ENCODE measurements around the gene AOPEP.

The AOPEP gene

DNA sequence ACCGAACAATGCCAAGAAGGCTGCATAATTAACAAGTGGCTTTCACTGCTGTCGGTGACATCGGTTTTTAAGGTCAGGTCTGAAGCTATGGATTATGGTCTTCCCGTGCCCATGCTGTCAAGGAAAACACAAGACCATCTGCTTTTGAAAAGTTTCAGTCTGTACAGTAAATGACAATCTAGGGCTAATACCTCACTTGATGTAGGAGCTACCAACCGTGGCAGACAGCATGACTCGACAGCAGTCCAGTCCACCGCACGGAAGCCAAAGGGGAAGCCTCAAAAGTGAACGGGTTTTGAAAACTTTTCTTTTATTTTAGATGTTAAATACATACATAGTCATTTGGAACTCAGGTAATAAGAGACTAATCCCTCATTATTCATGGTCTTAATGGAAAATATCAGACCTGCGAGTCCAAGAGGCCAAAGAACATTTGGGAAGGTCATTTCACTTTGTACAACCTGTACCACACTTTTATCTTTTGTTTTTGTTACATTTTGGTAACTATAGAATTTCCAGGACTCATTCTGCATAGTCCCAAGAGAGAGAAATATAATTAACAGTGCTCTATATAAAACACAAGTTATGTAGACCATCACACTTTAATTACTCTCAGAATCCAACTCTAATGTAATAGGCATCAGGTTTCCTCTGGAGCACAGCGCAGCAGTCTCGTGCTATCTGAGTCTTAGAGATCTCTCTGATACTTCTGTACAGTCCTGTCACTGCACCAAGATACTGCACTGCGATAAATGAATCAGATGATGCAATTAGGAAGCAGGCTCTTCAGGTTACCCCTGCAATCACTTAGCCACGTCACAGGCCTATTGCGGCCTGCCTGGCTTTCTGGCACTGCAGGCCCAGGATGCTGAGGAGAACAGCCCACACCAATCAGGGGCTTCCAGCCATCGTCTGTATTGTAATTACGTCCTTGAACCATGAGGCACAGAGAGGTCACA is 406.1 kb downstream of the AOPEP start:
- Histone ChIP-seq H3K9ac (ENCODE audit: low read length) (no peak overlapping the region), H3K9me2 (ENCODE audit: low read depth, low read length) (no peaks in the 10 kb centered on the region), H3K36me3 (ENCODE audit: insufficient read depth, low read length) (no peaks in the 10 kb centered on the region), H3K4me1 (ENCODE audit: insufficient read depth, low read length, severe bottlenecking) (peaks cover 3% of the 10 kb centered on the region), H3K4me3 (ENCODE audit: low read depth, low read length, poor library complexity, severe bottlenecking) (no peak overlapping the region), H3K4me2 (ENCODE audit: low read length) (no peak overlapping the region), H3K9me3 (ENCODE audit: low read length) (no peaks in the 10 kb centered on the region), H3K27ac (ENCODE audit: low read depth, low read length, poor library complexity, severe bottlenecking) (no peak overlapping the region), H4K20me1 (ENCODE audit: insufficient read depth, low read length) (no peaks in the 10 kb centered on the region), H3K79me2 (ENCODE audit: insufficient read depth, low read length) (no peaks in the 10 kb centered on the region), H3F3A (ENCODE audit: insufficient read depth, low read length) (no peaks in the 10 kb centered on the region; the same call in 1 of the 2 replicates), H3K27me3 (ENCODE audit: insufficient read depth, low read length) (no peaks in the 10 kb centered on the region), H2AFZ (ENCODE audit: low read length) (no peak overlapping the region)
- TF ChIP-seq, protein P1, sequence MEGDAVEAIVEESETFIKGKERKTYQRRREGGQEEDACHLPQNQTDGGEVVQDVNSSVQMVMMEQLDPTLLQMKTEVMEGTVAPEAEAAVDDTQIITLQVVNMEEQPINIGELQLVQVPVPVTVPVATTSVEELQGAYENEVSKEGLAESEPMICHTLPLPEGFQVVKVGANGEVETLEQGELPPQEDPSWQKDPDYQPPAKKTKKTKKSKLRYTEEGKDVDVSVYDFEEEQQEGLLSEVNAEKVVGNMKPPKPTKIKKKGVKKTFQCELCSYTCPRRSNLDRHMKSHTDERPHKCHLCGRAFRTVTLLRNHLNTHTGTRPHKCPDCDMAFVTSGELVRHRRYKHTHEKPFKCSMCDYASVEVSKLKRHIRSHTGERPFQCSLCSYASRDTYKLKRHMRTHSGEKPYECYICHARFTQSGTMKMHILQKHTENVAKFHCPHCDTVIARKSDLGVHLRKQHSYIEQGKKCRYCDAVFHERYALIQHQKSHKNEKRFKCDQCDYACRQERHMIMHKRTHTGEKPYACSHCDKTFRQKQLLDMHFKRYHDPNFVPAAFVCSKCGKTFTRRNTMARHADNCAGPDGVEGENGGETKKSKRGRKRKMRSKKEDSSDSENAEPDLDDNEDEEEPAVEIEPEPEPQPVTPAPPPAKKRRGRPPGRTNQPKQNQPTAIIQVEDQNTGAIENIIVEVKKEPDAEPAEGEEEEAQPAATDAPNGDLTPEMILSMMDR (IDR thresholded peaks at IDR 0.05; ENCODE audit: low read length) = no peak
- TF ChIP-seq EZH2 (IDR thresholded peaks at IDR 0.05; ENCODE audit: borderline replicate concordance, low read length) = no peak

DNA sequence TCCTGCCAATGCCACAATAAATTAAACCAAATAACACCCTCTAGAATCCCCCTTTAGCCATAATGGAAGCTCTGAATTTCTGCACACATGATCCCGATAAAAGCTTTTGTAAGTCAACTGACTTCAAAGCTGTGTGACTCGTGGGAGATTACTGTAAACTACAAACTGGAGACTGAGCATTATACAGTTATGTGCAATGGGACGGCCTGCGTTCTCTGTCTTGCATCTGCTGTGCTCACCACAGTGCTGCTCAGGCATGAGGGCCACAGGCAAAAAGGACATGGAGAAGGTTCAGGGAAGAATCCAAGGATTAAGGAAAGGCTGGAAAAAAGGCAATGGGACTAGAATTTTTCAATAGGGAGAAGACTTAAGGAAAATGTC is 406.8 kb downstream of the AOPEP start:
- TF ChIP-seq, protein P1 (IDR thresholded peaks at IDR 0.05; ENCODE audit: low read length) = no peak
- no peak for TF ChIP-seq EZH2 (IDR thresholded peaks at IDR 0.05; ENCODE audit: borderline replicate concordance, low read length)
- H2AFZ ChIP-seq (ENCODE audit: low read length) = no peak overlapping the region
- no peak overlapping the region for H3K4me3 ChIP-seq (ENCODE audit: low read depth, low read length, poor library complexity, severe bottlenecking)
- H3K4me1 ChIP-seq (ENCODE audit: insufficient read depth, low read length, severe bottlenecking) = peaks cover 3% of the 10 kb centered on the region
- H3K27me3 ChIP-seq (ENCODE audit: insufficient read depth, low read length) = no peaks in the 10 kb centered on the region
- H3K27ac ChIP-seq (ENCODE audit: low read depth, low read length, poor library complexity, severe bottlenecking) = no peak overlapping the region
- H3K4me2 ChIP-seq (ENCODE audit: low read length) = no peak overlapping the region
- no peaks in the 10 kb centered on the region for H3K36me3 ChIP-seq (ENCODE audit: insufficient read depth, low read length)
- H3F3A ChIP-seq (ENCODE audit: insufficient read depth, low read length) = no peaks in the 10 kb centered on the region; the same call in 1 of the 2 replicates
- H3K9me2 ChIP-seq (ENCODE audit: low read depth, low read length) = no peaks in the 10 kb centered on the region
- H3K9ac ChIP-seq (ENCODE audit: low read length) = no peak overlapping the region
- H3K79me2 ChIP-seq (ENCODE audit: insufficient read depth, low read length) = no peaks in the 10 kb centered on the region
- H3K9me3 ChIP-seq (ENCODE audit: low read length) = no peaks in the 10 kb centered on the region
- H4K20me1 ChIP-seq (ENCODE audit: insufficient read depth, low read length) = no peaks in the 10 kb centered on the region

DNA sequence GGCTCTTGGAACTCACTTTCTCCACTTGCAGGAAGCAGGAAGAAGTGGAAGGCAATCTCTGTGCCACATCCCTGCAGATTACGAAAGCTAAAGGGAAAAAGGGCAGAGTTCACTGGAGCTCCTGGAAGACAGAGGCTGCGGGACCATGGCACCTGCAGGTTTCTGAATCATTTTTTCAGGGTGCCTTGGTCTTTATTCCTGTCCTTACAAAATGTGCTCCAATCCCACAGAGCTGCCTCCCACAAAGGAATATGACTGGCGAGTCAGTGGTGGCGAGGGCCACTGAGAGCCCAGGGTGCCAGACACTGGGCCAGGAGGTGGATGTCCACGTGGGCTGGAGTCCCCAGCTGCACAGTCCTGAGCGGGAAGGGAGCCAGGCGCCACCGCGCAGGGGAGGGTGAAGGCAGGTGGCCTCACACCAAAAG is 408.0 kb downstream of the AOPEP start:
- H3K27ac ChIP-seq (ENCODE audit: low read depth, low read length, poor library complexity, severe bottlenecking) = no peak overlapping the region
- no peaks in the 10 kb centered on the region; the same call in 1 of the 2 replicates for H3F3A ChIP-seq (ENCODE audit: insufficient read depth, low read length)
- H3K27me3 ChIP-seq (ENCODE audit: insufficient read depth, low read length) = no peaks in the 10 kb centered on the region
- peaks cover 15% of the 10 kb centered on the region for H3K4me1 ChIP-seq (ENCODE audit: insufficient read depth, low read length, severe bottlenecking)
- no peaks in the 10 kb centered on the region for H3K36me3 ChIP-seq (ENCODE audit: insufficient read depth, low read length)
- TF ChIP-seq EZH2 (IDR thresholded peaks at IDR 0.05; ENCODE audit: borderline replicate concordance, low read length) = no peak
- TF ChIP-seq, protein P1 (IDR thresholded peaks at IDR 0.05; ENCODE audit: low read length) = no peak
- no peak overlapping the region for H3K4me2 ChIP-seq (ENCODE audit: low read length)
- H2AFZ ChIP-seq (ENCODE audit: low read length) = no peak overlapping the region
- H3K4me3 ChIP-seq (ENCODE audit: low read depth, low read length, poor library complexity, severe bottlenecking) = no peak overlapping the region
- H3K79me2 ChIP-seq (ENCODE audit: insufficient read depth, low read length) = no peaks in the 10 kb centered on the region
- no peaks in the 10 kb centered on the region for H4K20me1 ChIP-seq (ENCODE audit: insufficient read depth, low read length)
- no peak overlapping the region for H3K9ac ChIP-seq (ENCODE audit: low read length)
- no peaks in the 10 kb centered on the region for H3K9me3 ChIP-seq (ENCODE audit: low read length)
- H3K9me2 ChIP-seq (ENCODE audit: low read depth, low read length) = no peaks in the 10 kb centered on the region

Measured in OCI-LY1 (cell line).